WTC11 (cell line): ENCODE data around the gene KLHL41. TPM values are rescaled to one million over a fixed set of nuclear protein-coding genes. Genes with fewer than 3 reads are reported as not detected.

Experiments used
- ATAC-seq: fragments of 200-7000 bp; cut with Tn5 transposase; 2 replicates; pipeline ENCODE4 v1.10.0; 2021; ENCODE audit warnings: mild to moderate bottlenecking, moderate library complexity
- CTCF ChIA-PET: fragments of 300-600 bp; sonication (Branson Sonifier 250); formaldehyde crosslinking; loops from one replicate; lab custom pipeline; 2021; ENCODE audit warnings: antibody characterized with exemption; lab: Charles Lee
- POLR2A ChIA-PET: fragments of 350-600 bp; sonication (Branson Sonifier 250); formaldehyde crosslinking; loops from one replicate; lab custom pipeline; 2021; ENCODE audit warnings: antibody characterized with exemption; lab: Charles Lee
- DNase-seq: peaks from one replicate; pipeline ENCODE4 v3.0.0; 2021; ENCODE audit warnings: low spot score
- H3K27ac Mint-ChIP-seq: 2 replicates; pipeline ENCODE4 v1.8.0; 2021; ENCODE audit warnings: mixed read lengths
- H3K27me3 Mint-ChIP-seq: 2 replicates; pipeline ENCODE4 v1.8.0; 2021; ENCODE audit warnings: low read depth, mild to moderate bottlenecking, moderate library complexity, mixed read lengths
- H3K36me3 Mint-ChIP-seq: 2 replicates; pipeline ENCODE4 v1.8.0; 2021; ENCODE audit warnings: mixed read lengths
- H3K4me1 Mint-ChIP-seq: 2 replicates; pipeline ENCODE4 v1.8.0; 2022; ENCODE audit warnings: mixed read lengths
- H3K4me3 Mint-ChIP-seq: 2 replicates; pipeline ENCODE4 v1.8.0; 2021; ENCODE audit warnings: mild to moderate bottlenecking, moderate library complexity, mixed read lengths
- H3K9me3 Mint-ChIP-seq: 2 replicates; pipeline ENCODE4 v1.8.0; 2021; ENCODE audit warnings: mixed read lengths
- ARID4B ChIP-seq: sonication (generic); formaldehyde crosslinking; IDR thresholded peaks from 2 replicates; pipeline ENCODE4 v1.8.0; 2023; ENCODE audit warnings: missing genetic modification reagents, mild to moderate bottlenecking, borderline replicate concordance
- ATF3 ChIP-seq: sonication (generic); formaldehyde crosslinking; conservative IDR thresholded peaks from 2 replicates; pipeline ENCODE4 v1.8.1; 2022; ENCODE audit warnings: mild to moderate bottlenecking, missing genetic modification reagents
- CBFB ChIP-seq: sonication (generic); formaldehyde crosslinking; IDR thresholded peaks from 2 replicates; pipeline ENCODE4 v1.8.1; 2022; ENCODE audit warnings: mild to moderate bottlenecking, low read depth, missing genetic modification reagents
- CDX4 ChIP-seq: fragments of 250-450 bp; sonication (Bioruptor Pico); IDR thresholded peaks from 2 replicates; pipeline ENCODE4 v1.9.0; 2021; ENCODE audit warnings: moderate library complexity, mild to moderate bottlenecking, inconsistent platforms, borderline replicate concordance
- FOXK1 ChIP-seq: sonication (generic); formaldehyde crosslinking; IDR thresholded peaks from 2 replicates; pipeline ENCODE4 v1.8.0; 2022; ENCODE audit warnings: mild to moderate bottlenecking, moderate library complexity, missing genetic modification reagents
- FOXP1 ChIP-seq: sonication (generic); formaldehyde crosslinking; IDR thresholded peaks from 2 replicates; pipeline ENCODE4 v1.8.0; 2022; ENCODE audit warnings: missing genetic modification reagents, mild to moderate bottlenecking, moderate library complexity, borderline replicate concordance
- FOXP4 ChIP-seq: sonication (generic); formaldehyde crosslinking; IDR thresholded peaks from 2 replicates; pipeline ENCODE4 v1.8.0; 2022; ENCODE audit warnings: mild to moderate bottlenecking, missing genetic modification reagents
- GABPB1 ChIP-seq: sonication (generic); formaldehyde crosslinking; IDR thresholded peaks from 2 replicates; pipeline ENCODE4 v1.8.1; 2023; ENCODE audit warnings: mild to moderate bottlenecking, missing genetic modification reagents
- GRHL2 ChIP-seq: fragments of 250-450 bp; sonication (Bioruptor Pico); IDR thresholded peaks from 2 replicates; pipeline ENCODE4 v1.8.0; 2022; ENCODE audit warnings: mild to moderate bottlenecking, moderate library complexity; ENCODE audit not compliant: insufficient replicate concordance, severe bottlenecking
- IRF1 ChIP-seq: sonication (generic); formaldehyde crosslinking; IDR thresholded peaks from 2 replicates; pipeline ENCODE4 v1.8.0; 2023; ENCODE audit warnings: missing genetic modification reagents
- MXD4 ChIP-seq: fragments of 250-450 bp; sonication (Bioruptor Pico); IDR thresholded peaks from 2 replicates; pipeline ENCODE4 v1.8.0; 2021; ENCODE audit warnings: mild to moderate bottlenecking, moderate library complexity, borderline replicate concordance
- NFE2L1 ChIP-seq: sonication (generic); formaldehyde crosslinking; IDR thresholded peaks from 2 replicates; pipeline ENCODE4 v1.8.1; 2023; ENCODE audit warnings: missing genetic modification reagents
- PRRX2 ChIP-seq: fragments of 250-450 bp; sonication (Bioruptor Pico); IDR thresholded peaks from 2 replicates; pipeline ENCODE4 v1.8.0; 2021; ENCODE audit warnings: mild to moderate bottlenecking
- RORB ChIP-seq: fragments of 250-450 bp; sonication (Bioruptor Pico); IDR thresholded peaks from 2 replicates; pipeline ENCODE4 v1.9.0; 2021; ENCODE audit warnings: mild to moderate bottlenecking
- SMAD3 ChIP-seq: sonication (generic); formaldehyde crosslinking; IDR thresholded peaks from 2 replicates; pipeline ENCODE4 v1.8.0; 2022; ENCODE audit warnings: missing genetic modification reagents, mild to moderate bottlenecking, borderline replicate concordance
- SP1 ChIP-seq: sonication (generic); formaldehyde crosslinking; conservative IDR thresholded peaks from 2 replicates; pipeline ENCODE4 v1.8.1; 2022; ENCODE audit warnings: missing genetic modification reagents
- ZNF138 ChIP-seq: sonication (generic); formaldehyde crosslinking; conservative IDR thresholded peaks from 2 replicates; pipeline ENCODE4 v1.8.1; 2022; ENCODE audit warnings: mild to moderate bottlenecking, moderate library complexity, missing genetic modification reagents
- ZNF232 ChIP-seq: sonication (generic); formaldehyde crosslinking; IDR thresholded peaks from 2 replicates; pipeline ENCODE4 v1.8.0; 2022; ENCODE audit warnings: mild to moderate bottlenecking, missing genetic modification reagents
- total RNA-seq: library from RNA; stranded (reverse); gene quantifications from 3 replicates; pipeline ENCODE4 v1.2.3, GENCODE V29; 2021
- TF ChIP-seq, protein P1 (sequence below): sonication (generic); formaldehyde crosslinking; IDR thresholded peaks from 2 replicates; pipeline ENCODE4 v1.8.0; 2022; ENCODE audit warnings: mild to moderate bottlenecking, missing genetic modification reagents
- TF ChIP-seq, protein P2 (sequence below): fragments of 250-450 bp; sonication (Bioruptor Pico); IDR thresholded peaks from 2 replicates; pipeline ENCODE4 v2.1.2; 2022; ENCODE audit warnings: mild to moderate bottlenecking, moderate library complexity

KLHL41 gene
- total RNA-seq, 1 experiment from 2014 or later: not detected

- Mint-ChIP-seq H3K9me3 (no peaks in the 10 kb centered on the region), H3K4me3 (peak overlapping the region; percentile 81)
These were observed 30.7 kb upstream of the KLHL41 start for GRCh38 chr2:169478745-169479256.

GRCh38 chr2:169479257-169480078, 30.0 kb upstream of the KLHL41 start, which contains the start of gene BBS5:
Gene BBS5 (plus strand): TSS chr2:169479494. CDS start chr2:169479554, 60 bp downstream.
- ChIA-PET CTCF (interaction anchor here (0.6 to 2.3 kb wide), 8 partner anchors 10 to 1015 kb away, joined by 3 to 7 read pairs (median 4); partner anchors contain the start of genes KLHL23 and KLHL41), POLR2A (no interaction called here)
- DNase-seq (peak; percentile 71), ATAC-seq (peak; percentile 89)
- H3K27me3 Mint-ChIP-seq: peaks cover 62% of the 10 kb centered on the region
- H3K36me3 Mint-ChIP-seq: no peaks in the 10 kb centered on the region
- H3K4me1 Mint-ChIP-seq: peaks cover 7% of the 10 kb centered on the region
- no peak within 1 kb of the TSS for H3K27ac Mint-ChIP-seq
- H3K9me3 Mint-ChIP-seq: no peaks in the 10 kb centered on the region
- H3K4me3 Mint-ChIP-seq: peak within 1 kb of the TSS; percentile 81
- TF ChIP-seq ARID4B (CRISPR knock-in tag): 0 out of 2 replicates have a peak, but pooled peaks have one; percentile 12
- TF ChIP-seq, protein P1, sequence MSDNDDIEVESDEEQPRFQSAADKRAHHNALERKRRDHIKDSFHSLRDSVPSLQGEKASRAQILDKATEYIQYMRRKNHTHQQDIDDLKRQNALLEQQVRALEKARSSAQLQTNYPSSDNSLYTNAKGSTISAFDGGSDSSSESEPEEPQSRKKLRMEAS (CRISPR knock-in tag): peak; percentile 57; the same call in 1 of the 2 replicates
- no peak for TF ChIP-seq RORB (CRISPR knock-in tag)
- TF ChIP-seq NFE2L1 (CRISPR knock-in tag): peak; percentile 82
- TF ChIP-seq FOXP4: peak; percentile 85; the same call in 1 of the 2 replicates
- peak; percentile 64; the same call in 1 of the 2 replicates for TF ChIP-seq SP1 (CRISPR knock-in tag)
- TF ChIP-seq IRF1 (CRISPR knock-in tag): 0 out of 2 replicates have a peak, but pooled peaks have one; percentile 39
- peak; percentile 62; the same call in 1 of the 2 replicates for TF ChIP-seq ZNF232
- TF ChIP-seq ATF3 (CRISPR knock-in tag): no peak
- peak; percentile 51; the same call in 1 of the 2 replicates for TF ChIP-seq SMAD3
- TF ChIP-seq GABPB1 (CRISPR knock-in tag): peak; percentile 61; the same call in 1 of the 2 replicates
- TF ChIP-seq MXD4 (CRISPR knock-in tag): no peak
- TF ChIP-seq GRHL2 (CRISPR knock-in tag): no peak
- TF ChIP-seq FOXP1: peak; percentile 72; the same call in 1 of the 2 replicates
- peak; percentile 54; the same call in 1 of the 2 replicates for TF ChIP-seq FOXK1 (CRISPR knock-in tag)

More at GRCh38 chr2:169478745-169479256, 30.7 kb upstream of the KLHL41 start:
- H3K4me1 Mint-ChIP-seq: peaks cover 7% of the 10 kb centered on the region
- H3K36me3 Mint-ChIP-seq: no peaks in the 10 kb centered on the region
- H3K27me3 Mint-ChIP-seq: peaks cover 62% of the 10 kb centered on the region
- ATAC-seq: no peak
- POLR2A ChIA-PET: no interaction called here
- DNase-seq: no peak
- TF ChIP-seq PRRX2 (CRISPR knock-in tag) (no peak), CBFB (CRISPR knock-in tag) (no peak), IRF1 (CRISPR knock-in tag) (no peak), CDX4 (no peak), ZNF138 (no peak)
- TF ChIP-seq, protein P2, sequence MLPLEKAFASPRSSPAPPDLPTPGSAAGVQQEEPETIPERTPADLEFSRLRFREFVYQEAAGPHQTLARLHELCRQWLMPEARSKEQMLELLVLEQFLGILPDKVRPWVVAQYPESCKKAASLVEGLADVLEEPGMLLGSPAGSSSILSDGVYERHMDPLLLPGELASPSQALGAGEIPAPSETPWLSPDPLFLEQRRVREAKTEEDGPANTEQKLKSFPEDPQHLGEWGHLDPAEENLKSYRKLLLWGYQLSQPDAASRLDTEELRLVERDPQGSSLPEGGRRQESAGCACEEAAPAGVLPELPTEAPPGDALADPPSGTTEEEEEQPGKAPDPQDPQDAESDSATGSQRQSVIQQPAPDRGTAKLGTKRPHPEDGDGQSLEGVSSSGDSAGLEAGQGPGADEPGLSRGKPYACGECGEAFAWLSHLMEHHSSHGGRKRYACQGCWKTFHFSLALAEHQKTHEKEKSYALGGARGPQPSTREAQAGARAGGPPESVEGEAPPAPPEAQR (CRISPR knock-in tag): no peak
- TF ChIP-seq, all 79 proteins: peak for 0
- CTCF ChIA-PET: interaction anchor here (0.6 to 2.3 kb wide), 8 partner anchors 10 to 1016 kb away, joined by 3 to 7 read pairs (median 4); partner anchors contain the start of genes KLHL23 and KLHL41
- no peak overlapping the region for H3K27ac Mint-ChIP-seq
